ENCODE results near the gene IQGAP3.

DNA sequence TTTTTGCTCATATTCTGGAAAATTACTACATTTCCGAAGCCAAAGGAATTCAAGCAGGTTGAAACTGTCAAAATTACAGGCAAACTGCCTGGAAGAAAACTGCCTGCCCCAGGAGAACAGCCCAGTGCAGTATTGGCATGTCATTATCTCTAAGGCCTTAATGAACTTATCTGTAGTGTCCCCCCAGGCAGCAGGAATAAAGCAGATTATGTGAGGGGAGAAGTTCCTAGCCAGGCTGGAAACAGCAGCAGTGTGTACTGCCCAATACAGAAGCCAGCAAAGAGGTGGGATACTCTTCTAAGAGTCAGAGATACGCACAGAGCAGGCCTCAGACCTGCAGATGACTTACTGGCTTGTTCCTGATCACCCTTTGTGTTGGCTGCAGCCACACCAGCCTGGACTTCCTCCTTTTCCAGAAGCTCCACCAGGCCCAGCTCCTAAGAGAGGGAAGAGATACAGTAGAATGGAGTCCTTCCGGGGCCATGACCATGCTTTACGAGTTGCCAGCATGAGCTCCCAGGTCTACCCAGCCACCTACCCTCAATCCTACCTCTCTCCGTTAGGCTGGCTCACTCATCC lies 11.7 kb downstream of the IQGAP3 start:
- TF ChIP-seq POLR2AphosphoS5 (IDR thresholded peaks at IDR 0.05) (no peak), POLR2A (IDR thresholded peaks at IDR 0.05) (no peak)
- TF ChIP-seq, protein P1, sequence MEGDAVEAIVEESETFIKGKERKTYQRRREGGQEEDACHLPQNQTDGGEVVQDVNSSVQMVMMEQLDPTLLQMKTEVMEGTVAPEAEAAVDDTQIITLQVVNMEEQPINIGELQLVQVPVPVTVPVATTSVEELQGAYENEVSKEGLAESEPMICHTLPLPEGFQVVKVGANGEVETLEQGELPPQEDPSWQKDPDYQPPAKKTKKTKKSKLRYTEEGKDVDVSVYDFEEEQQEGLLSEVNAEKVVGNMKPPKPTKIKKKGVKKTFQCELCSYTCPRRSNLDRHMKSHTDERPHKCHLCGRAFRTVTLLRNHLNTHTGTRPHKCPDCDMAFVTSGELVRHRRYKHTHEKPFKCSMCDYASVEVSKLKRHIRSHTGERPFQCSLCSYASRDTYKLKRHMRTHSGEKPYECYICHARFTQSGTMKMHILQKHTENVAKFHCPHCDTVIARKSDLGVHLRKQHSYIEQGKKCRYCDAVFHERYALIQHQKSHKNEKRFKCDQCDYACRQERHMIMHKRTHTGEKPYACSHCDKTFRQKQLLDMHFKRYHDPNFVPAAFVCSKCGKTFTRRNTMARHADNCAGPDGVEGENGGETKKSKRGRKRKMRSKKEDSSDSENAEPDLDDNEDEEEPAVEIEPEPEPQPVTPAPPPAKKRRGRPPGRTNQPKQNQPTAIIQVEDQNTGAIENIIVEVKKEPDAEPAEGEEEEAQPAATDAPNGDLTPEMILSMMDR (IDR thresholded peaks at IDR 0.05 in 8 of 11, conservative IDR thresholded peaks at IDR 0.05 in 3 of 11): no peak
